Karpas-422 (cell line): ENCODE results near the gene SURF2. TPM values are rescaled to one million over a fixed set of nuclear protein-coding genes. Genes with fewer than 3 reads are reported as not detected.
A peak's percentile ranks its signal among the peaks of the same experiment; 100 is the strongest.

ENCODE experiments used
- DNase-seq: peaks from one replicate; pipeline ENCODE4 v3.0.0-alpha.2; 2015
- H2AFZ ChIP-seq: fragments of 200-600 bp; sonication (generic); 2 replicates; pipeline ENCODE4 v1.6.1; 2014; ENCODE audit warnings: antibody characterized with exemption, low read length, mixed read lengths
- H3K27ac ChIP-seq: fragments of 200-600 bp; sonication (generic); 2 replicates; pipeline ENCODE4 v1.5.1; 2014; ENCODE audit warnings: mild to moderate bottlenecking, low read length, moderate library complexity
- H3K27me3 ChIP-seq: fragments of 200-600 bp; sonication (generic); 2 replicates; pipeline ENCODE4 v1.6.1; 2014; ENCODE audit warnings: low read length, mixed read lengths
- H3K36me3 ChIP-seq: fragments of 200-600 bp; sonication (generic); 2 replicates; pipeline ENCODE4 v1.6.1; 2014; ENCODE audit warnings: low read length, mixed read lengths; ENCODE audit not compliant: insufficient read depth
- H3K4me1 ChIP-seq: fragments of 200-600 bp; sonication (generic); 2 replicates; pipeline ENCODE4 v1.6.1; 2014; ENCODE audit warnings: mild to moderate bottlenecking, low read length, mixed read lengths
- H3K4me2 ChIP-seq: fragments of 200-600 bp; sonication (generic); 2 replicates; pipeline ENCODE4 v1.6.1; 2014; ENCODE audit warnings: low read length, low read depth, mild to moderate bottlenecking; ENCODE audit not compliant: poor library complexity, severe bottlenecking
- H3K4me3 ChIP-seq: fragments of 200-600 bp; sonication (generic); 2 replicates; pipeline ENCODE4 v1.5.1; 2014; ENCODE audit warnings: mild to moderate bottlenecking, antibody characterized with exemption, low read length, mixed read lengths
- H3K79me2 ChIP-seq: fragments of 200-600 bp; sonication (generic); 2 replicates; pipeline ENCODE4 v1.6.1; 2014; ENCODE audit warnings: mild to moderate bottlenecking, low read length, mixed read lengths
- H3K9ac ChIP-seq: fragments of 200-600 bp; sonication (generic); 2 replicates; pipeline ENCODE4 v1.6.0; 2014; ENCODE audit warnings: low read length
- H3K9me2 ChIP-seq: fragments of 200-600 bp; sonication (generic), shearing (Covaris generic); replicated peaks from 2 replicates; pipeline ENCODE4 v1.6.0; 2014; ENCODE audit warnings: mild to moderate bottlenecking, low read length, moderate library complexity; ENCODE audit not compliant: insufficient read depth
- H3K9me3 ChIP-seq: fragments of 300-700, 200-600 bp; sonication (generic); 2 replicates; pipeline ENCODE4 v1.6.1; 2014; ENCODE audit warnings: low read length, mixed read lengths
- H4K20me1 ChIP-seq: fragments of 200-600 bp; sonication (generic); 2 replicates; pipeline ENCODE4 v1.6.1; 2014; ENCODE audit warnings: mild to moderate bottlenecking, antibody characterized with exemption, low read length, low read depth; ENCODE audit not compliant: insufficient read depth
- total RNA-seq: library from RNA; depleted of rRNA; stranded (reverse); fragments of >200 nt; shearing (Covaris generic); gene quantifications from 2 replicates; pipeline ENCODE4 v1.2.3, GENCODE V29; 2014; ENCODE audit warnings: low replicate concordance

Gene SURF2
- total RNA-seq, 1 experiment from 2014 or later: 20.0 TPM

- DNase-seq: peak; percentile 73
- peaks cover 41% of the 10 kb centered on the region for H3K36me3 ChIP-seq
These were observed 8.8 kb upstream of the SURF2 start for GRCh38 chr9:133347515-133347984.

GRCh38 chr9:133347985-133348717 is 8.2 kb upstream of the SURF2 start, which contains the start of the genes MED22 and RPL7A:
TSS of gene MED22 (minus strand) at chr9:133348131. CDS start at chr9:133346662, 1,469 bp downstream.
TSS of gene RPL7A (plus strand) at chr9:133348218. CDS start at chr9:133348244, 26 bp downstream.
- H3K27ac ChIP-seq: peak within 1 kb of the TSS; percentile 97
- H3K27me3 ChIP-seq: no peaks in the 10 kb centered on the region
- no peaks in the 10 kb centered on the region for H3K9me3 ChIP-seq
- DNase-seq: peak; percentile 98
- H3K9ac ChIP-seq: peak within 1 kb of the TSS; percentile 95
- H3K4me1 ChIP-seq: peaks cover 36% of the 10 kb centered on the region
- H2AFZ ChIP-seq: no peak within 1 kb of the TSS
- H3K79me2 ChIP-seq: peaks cover 51% of the 10 kb centered on the region
- H3K9me2 ChIP-seq: no peaks in the 10 kb centered on the region
- peaks cover 41% of the 10 kb centered on the region for H3K36me3 ChIP-seq
- peak within 1 kb of the TSS; percentile 100 for H3K4me3 ChIP-seq
- peaks cover 29% of the 10 kb centered on the region for H4K20me1 ChIP-seq
- peak within 1 kb of the TSS; percentile 93 for H3K4me2 ChIP-seq

More at GRCh38 chr9:133347515-133347984, 8.8 kb upstream of the SURF2 start:
- H3K9me3 ChIP-seq: no peaks in the 10 kb centered on the region
- peak overlapping the region; percentile 95 for H3K9ac ChIP-seq
- peaks cover 51% of the 10 kb centered on the region for H3K79me2 ChIP-seq
- peaks cover 32% of the 10 kb centered on the region for H3K4me1 ChIP-seq
- 0 out of 2 replicates have a peak overlapping the region, but pooled peaks have one; percentile 29 for H3K27ac ChIP-seq
- no peak overlapping the region for H2AFZ ChIP-seq
- H3K9me2 ChIP-seq: no peaks in the 10 kb centered on the region
- peaks cover 29% of the 10 kb centered on the region for H4K20me1 ChIP-seq
- H3K4me2 ChIP-seq: peak overlapping the region; percentile 93
- peak overlapping the region; percentile 100 for H3K4me3 ChIP-seq
- H3K27me3 ChIP-seq: no peaks in the 10 kb centered on the region

GRCh38 chr9:133348718-133349573 is 7.4 kb upstream of the SURF2 start:
- peaks cover 51% of the 10 kb centered on the region for H3K79me2 ChIP-seq
- peak overlapping the region; percentile 97 for H3K27ac ChIP-seq
- no peaks in the 10 kb centered on the region for H3K9me2 ChIP-seq
- H3K4me2 ChIP-seq: peak overlapping the region; percentile 93
- H3K4me1 ChIP-seq: peaks cover 43% of the 10 kb centered on the region
- peak; percentile 56 for DNase-seq
- H3K36me3 ChIP-seq: peaks cover 41% of the 10 kb centered on the region
- H3K9me3 ChIP-seq: no peaks in the 10 kb centered on the region
- H4K20me1 ChIP-seq: peaks cover 29% of the 10 kb centered on the region
- H3K4me3 ChIP-seq: peak overlapping the region; percentile 100
- no peaks in the 10 kb centered on the region for H3K27me3 ChIP-seq
- H3K9ac ChIP-seq: peak overlapping the region; percentile 95
- H2AFZ ChIP-seq: no peak overlapping the region

GRCh38 chr9:133349965-133350616 is 6.3 kb upstream of the SURF2 start:
- peaks cover 29% of the 10 kb centered on the region for H4K20me1 ChIP-seq

GRCh38 chr9:133351526-133351907 is 4.8 kb upstream of the SURF2 start:
- H4K20me1 ChIP-seq: peaks cover 23% of the 10 kb centered on the region
- H3K9ac ChIP-seq: no peak overlapping the region
- H3K4me2 ChIP-seq: no peak overlapping the region
- H3K4me1 ChIP-seq: peaks cover 54% of the 10 kb centered on the region
- H3K27me3 ChIP-seq: no peaks in the 10 kb centered on the region
- no peak overlapping the region for H3K4me3 ChIP-seq
- no peak for DNase-seq
- H3K9me2 ChIP-seq: no peaks in the 10 kb centered on the region
- H3K79me2 ChIP-seq: peaks cover 41% of the 10 kb centered on the region
- H3K27ac ChIP-seq: peak overlapping the region; percentile 24; the same call in 1 of the 2 replicates
- H3K9me3 ChIP-seq: no peaks in the 10 kb centered on the region
- H2AFZ ChIP-seq: no peak overlapping the region
- peaks cover 41% of the 10 kb centered on the region for H3K36me3 ChIP-seq

More at GRCh38 chr9:133349965-133350616, 6.3 kb upstream of the SURF2 start:
- Histone ChIP-seq H3K9me2 (no peaks in the 10 kb centered on the region), H3K4me1 (peaks cover 52% of the 10 kb centered on the region), H3K79me2 (peaks cover 51% of the 10 kb centered on the region), H3K27ac (no peak overlapping the region), H3K4me2 (peak overlapping the region; percentile 93), H3K9ac (peak overlapping the region; percentile 95; the same call in 1 of the 2 replicates), H3K36me3 (peaks cover 41% of the 10 kb centered on the region), H2AFZ (no peak overlapping the region), H3K4me3 (peak overlapping the region; percentile 100; the same call in 1 of the 2 replicates), H3K27me3 (no peaks in the 10 kb centered on the region), H3K9me3 (no peaks in the 10 kb centered on the region)
- no peak for DNase-seq

- peak; percentile 90 for DNase-seq
- H3K9ac ChIP-seq: no peak overlapping the region
- no peak overlapping the region for H2AFZ ChIP-seq
- peaks cover 39% of the 10 kb centered on the region for H3K79me2 ChIP-seq
- H3K4me1 ChIP-seq: peaks cover 51% of the 10 kb centered on the region
- no peak overlapping the region for H3K4me2 ChIP-seq
- H3K27me3 ChIP-seq: no peaks in the 10 kb centered on the region
- no peaks in the 10 kb centered on the region for H3K9me2 ChIP-seq
- no peaks in the 10 kb centered on the region for H3K9me3 ChIP-seq
- no peak overlapping the region for H3K4me3 ChIP-seq
- peaks cover 41% of the 10 kb centered on the region for H3K36me3 ChIP-seq
- peak overlapping the region; percentile 24; the same call in 1 of the 2 replicates for H3K27ac ChIP-seq
- H4K20me1 ChIP-seq: peaks cover 23% of the 10 kb centered on the region
These were observed 4.3 kb upstream of the SURF2 start for GRCh38 chr9:133351908-133352634.

- no peak overlapping the region for H3K4me3 ChIP-seq
- H3K9ac ChIP-seq: no peak overlapping the region
- H3K9me2 ChIP-seq: no peaks in the 10 kb centered on the region
- peaks cover 23% of the 10 kb centered on the region for H4K20me1 ChIP-seq
- H3K9me3 ChIP-seq: no peaks in the 10 kb centered on the region
- H3K79me2 ChIP-seq: peaks cover 41% of the 10 kb centered on the region
- no peak overlapping the region for H3K4me2 ChIP-seq
- no peak overlapping the region for H2AFZ ChIP-seq
- peak; percentile 62 for DNase-seq
- peaks cover 58% of the 10 kb centered on the region for H3K4me1 ChIP-seq
- no peaks in the 10 kb centered on the region for H3K27me3 ChIP-seq
- peaks cover 41% of the 10 kb centered on the region for H3K36me3 ChIP-seq
- H3K27ac ChIP-seq: 0 out of 2 replicates have a peak overlapping the region, but pooled peaks have one; percentile 15
These were observed 3.6 kb upstream of the SURF2 start for GRCh38 chr9:133352635-133353340.
